GM21723 (cell line): Measurements from ENCODE around the gene MTCL1.

ENCODE experiments used
- ATAC-seq: cut with Tn5 transposase; IDR thresholded peaks from one replicate; pipeline ENCODE4 v1.9.1; 2021; ENCODE audit warnings: mild to moderate bottlenecking, moderate library complexity; ENCODE audit not compliant: unreplicated experiment

Gene MTCL1

GRCh38 chr18:8788503-8789429 is 83.4 kb downstream of the MTCL1 start:
- no peak for ATAC-seq

- ATAC-seq = no peak
Measured at GRCh38 chr18:8791171-8791651, 85.9 kb downstream of the MTCL1 start.

DNA sequence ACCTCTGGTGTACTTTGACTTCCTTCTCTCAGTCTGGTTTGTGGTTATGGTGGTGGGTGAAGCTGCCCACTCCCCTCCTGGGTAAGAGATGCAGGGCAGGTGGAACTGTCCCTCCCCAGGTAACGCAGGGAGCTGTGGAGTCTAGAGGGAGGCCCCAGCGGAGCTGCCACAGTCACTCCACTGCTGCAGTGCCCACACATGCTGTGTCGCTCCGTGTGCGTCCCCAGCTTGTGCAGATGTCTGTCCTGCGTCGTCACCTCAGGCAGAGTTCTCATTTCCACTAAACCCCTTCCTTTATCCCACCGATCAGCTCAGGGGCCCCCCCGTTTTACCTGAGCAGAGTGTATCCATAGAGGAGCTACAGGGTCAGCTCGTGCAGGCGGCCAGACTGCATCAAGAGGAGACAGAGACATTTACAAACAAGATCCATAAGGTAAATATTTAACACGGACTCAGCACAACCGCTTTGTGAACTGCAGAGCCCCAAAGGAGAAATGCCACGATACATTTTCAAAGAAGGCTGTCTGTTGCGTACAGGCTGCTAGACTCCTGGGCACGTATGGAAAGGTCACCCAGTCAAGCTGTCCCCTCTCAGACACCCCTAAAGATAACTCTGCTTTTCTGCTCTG is 87.4 kb downstream of the MTCL1 start:
- ATAC-seq = no peak

GRCh38 chr18:8793445-8794155 is 88.2 kb downstream of the MTCL1 start:
- ATAC-seq = no peak

DNA sequence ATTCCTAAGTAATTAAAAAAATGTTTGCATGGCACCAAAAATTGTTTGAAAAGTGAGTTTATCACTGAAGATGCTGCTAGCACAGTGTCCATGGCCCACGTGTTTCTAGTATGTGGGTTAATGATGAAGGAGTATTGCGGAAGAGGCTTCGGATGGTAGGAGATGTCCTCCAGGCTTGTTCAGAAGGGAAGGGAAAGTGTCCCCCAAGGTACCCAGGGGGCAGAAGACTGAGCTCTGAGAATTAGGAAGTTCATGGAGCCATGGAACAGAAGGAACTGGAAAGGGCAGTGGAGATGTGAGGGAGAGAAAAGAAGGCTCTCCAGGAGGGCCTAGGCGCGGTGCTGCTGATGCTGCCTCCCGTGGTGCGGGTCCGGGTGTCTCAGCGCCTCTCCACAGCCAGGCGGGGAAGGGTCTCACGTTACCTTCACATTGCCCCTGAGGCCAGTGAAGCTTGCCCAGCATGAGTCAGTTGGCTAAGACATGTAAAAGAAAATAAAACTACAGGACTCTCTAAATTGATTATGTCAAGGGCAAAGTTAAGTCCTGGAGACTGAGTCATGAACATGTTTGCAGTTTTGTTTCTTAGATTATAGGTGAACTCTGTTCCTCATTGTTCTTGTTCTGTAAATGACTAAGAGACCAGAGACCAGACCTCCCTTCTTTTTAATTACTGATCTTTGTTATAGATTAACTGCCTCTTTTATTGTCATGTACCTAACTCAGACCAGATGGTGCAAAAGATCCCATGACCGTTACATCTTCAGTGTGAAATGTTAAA is 89.0 kb downstream of the MTCL1 start:
- no peak for ATAC-seq

DNA sequence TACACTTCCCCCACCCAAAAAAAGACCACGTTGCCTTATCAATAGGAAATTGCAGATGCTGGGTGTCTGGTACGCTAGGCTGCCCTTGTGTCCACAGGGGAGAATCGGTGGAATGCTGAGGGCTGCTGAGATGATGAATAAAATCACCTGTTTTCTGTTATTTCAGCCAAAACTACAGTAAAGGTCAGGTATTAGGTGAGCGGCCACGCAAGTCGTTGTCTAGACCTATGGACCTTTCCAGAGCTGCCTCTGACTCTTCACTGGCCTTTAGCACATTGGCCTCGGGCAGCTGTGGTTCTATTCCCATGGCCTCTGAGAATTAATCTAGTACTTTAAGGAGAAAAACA is 89.6 kb downstream of the MTCL1 start:
- no peak for ATAC-seq

GRCh38 chr18:8795586-8796325 is 90.4 kb downstream of the MTCL1 start:
- ATAC-seq = no peak

GRCh38 chr18:8797206-8797605 is 91.8 kb downstream of the MTCL1 start:
- ATAC-seq = no peak

DNA sequence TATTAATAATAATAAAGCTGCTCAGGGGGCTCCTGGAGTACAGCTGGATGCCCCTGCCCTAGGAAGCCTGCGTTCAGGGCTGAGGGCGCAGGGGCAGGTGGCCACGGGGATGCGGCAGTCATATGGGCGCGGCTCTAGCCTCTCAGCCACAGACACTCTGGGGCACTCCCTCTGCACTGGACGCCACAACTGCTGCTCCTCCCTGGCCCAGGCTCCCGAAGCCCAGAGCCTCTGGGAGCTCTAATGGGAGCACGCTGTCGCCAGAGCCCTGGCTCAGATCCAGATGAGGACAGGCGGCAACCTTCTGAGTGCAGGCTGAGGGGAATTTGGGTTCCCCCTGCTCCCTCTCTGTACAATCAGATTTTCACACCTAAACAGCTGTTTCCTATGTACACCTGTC is 93.6 kb downstream of the MTCL1 start:
- no peak for ATAC-seq

DNA sequence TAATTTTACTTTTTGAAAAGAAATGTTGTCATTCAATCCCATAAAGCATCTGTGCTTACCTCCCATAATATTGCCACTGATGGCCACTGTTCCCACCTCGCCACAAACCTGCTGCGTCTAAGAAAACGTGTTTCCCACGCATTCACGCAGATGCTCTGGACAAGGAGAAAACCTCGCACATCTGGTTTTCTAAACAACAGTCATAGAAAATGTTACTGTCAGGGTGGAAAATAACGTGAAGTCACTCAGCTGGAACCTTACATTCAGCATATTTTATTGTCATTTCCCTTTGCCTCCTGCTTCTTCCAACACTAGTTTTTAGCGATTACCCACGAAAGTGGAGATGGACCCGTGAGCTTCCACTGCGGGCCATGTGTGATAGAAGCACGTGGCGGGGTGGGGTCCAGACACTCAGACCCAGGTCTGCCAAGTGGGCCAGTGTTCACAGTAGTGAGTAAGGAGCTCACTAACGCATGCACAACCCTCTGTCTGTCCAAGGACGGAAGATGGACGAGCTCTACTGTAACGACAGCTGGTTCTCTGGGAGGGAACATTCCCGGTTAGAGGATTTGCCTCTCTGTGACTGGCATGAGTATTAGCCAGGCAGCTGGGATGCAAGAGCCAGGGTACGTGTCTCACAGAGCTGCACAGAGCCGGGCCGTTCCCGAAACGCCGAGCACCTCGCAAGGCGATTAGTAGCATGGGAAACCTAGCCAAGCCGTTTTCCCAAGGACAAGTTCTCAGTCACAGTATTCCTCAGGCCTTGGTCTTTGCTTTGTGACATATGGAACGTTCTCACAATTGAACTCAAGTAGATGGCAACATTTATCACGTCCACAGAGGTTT is 94.5 kb downstream of the MTCL1 start:
- ATAC-seq = no peak

DNA sequence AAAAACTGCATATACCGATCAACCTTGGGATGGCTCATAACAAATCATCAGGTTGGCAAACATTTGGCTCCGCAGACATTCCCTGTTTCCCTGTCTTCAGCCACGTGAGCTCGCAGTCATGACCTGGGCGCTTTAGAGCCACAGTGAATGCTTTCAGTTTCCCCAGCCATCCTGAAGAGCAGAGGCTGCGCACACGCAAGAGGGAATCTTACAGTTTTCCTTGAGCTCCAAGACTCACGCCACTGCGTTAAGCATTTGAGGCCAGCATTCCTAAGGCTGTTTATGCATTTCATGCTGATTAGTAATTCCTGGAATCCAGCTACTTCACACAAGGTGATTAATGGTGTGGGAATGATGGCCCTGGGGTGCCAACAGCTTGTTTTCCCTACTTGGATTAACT is 95.1 kb downstream of the MTCL1 start:
- no peak for ATAC-seq

DNA sequence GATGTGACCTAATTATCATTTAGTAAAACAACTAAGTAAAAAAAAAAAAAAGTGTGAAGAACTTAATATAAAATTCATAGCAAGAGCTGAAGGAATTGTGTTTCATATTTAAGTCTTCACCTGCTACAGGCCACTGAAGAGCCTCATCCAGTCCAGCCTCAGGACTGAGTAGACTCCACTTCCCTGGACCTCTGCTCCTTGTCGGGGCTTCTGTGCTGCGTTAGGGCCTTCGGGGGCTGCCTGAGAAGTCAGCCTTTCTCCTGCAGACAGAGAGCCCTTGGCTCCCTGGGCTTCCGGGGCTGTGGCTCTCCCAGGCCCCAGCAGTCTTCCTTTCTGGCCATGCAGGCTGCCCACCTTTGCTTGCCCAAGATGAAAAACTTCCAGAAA is 95.5 kb downstream of the MTCL1 start:
- ATAC-seq = no peak

GRCh38 chr18:8801263-8801901 is 96.0 kb downstream of the MTCL1 start:
- ATAC-seq = no peak

DNA sequence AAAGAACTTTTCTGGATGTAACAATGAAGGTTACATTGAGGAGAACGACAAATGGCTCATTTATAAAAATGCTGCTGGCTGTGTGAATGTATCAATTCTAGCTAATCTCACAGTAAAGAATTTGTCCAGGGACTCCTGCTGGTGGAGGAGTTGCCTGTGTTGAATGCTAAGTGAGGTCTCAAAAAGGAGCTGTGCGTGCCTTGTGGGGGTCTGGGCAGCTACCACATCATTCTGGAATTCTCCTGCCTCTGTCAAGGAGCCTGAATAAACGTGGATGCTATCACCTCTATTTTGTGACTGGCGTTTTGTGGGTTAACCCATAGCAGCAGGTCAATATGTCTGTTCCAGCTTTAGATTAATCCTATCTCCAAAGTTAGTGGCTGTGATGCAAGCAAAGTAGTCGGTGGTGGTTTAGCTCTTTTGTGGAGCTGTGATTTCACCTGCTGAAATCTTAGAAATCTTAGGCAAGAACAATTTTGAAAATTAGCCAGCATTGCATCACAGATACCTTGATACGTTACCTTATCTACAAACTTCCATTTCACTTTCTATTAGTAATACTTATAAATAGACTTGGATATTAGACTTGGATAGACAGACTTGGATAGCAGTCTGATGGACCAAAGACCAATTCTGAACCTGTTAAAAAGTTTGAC is 96.8 kb downstream of the MTCL1 start:
- ATAC-seq = no peak

GRCh38 chr18:8803063-8803795 is 97.9 kb downstream of the MTCL1 start:
- ATAC-seq = no peak

DNA sequence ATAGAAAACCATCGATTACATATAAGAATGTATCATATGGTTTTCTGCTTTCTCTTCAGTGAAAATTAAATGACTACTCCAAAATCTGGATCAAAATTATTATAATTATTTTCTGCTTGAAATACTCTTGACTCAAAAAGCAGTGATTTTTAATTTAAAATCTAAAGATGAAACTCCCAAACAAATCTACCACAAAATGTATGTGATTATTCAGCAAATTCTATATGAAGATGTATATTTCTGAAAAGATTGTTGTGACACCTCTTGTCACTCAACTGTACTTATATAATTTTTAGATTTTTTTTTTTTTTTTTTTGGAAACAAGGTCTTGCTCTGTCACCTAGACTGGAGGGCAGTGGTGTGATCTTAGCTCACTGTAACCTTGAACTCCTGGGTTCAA is 98.6 kb downstream of the MTCL1 start:
- ATAC-seq = no peak

DNA sequence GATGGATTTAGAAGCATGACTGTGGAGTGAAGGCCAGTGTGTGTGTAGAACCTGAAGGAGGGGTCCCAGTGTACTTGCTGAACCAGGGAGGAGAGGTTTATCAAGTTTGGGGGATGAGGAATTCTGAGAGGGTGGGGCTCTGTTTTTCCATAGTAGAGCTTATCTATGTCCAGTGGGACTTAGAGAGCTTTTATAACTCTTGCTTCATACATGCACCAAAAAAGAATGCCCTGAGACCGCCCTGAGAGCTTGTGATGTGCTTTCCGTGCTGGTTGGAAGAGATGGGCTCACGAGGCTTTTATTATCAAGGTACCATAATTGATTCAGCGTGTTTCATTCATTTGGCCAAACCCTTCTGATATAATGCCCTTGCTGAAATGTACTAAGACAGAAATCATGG is 100.2 kb downstream of the MTCL1 start:
- ATAC-seq = no peak
